Measurements from ENCODE around the gene SPDYE1.
A peak's percentile ranks its signal among the peaks of the same experiment; 100 is the strongest.
"Not testable (repeated sequence)": the region's sequence is repeated elsewhere in the genome, so short reads cannot be mapped to it uniquely, and the experiment has no call there.

The SPDYE1 gene

DNA sequence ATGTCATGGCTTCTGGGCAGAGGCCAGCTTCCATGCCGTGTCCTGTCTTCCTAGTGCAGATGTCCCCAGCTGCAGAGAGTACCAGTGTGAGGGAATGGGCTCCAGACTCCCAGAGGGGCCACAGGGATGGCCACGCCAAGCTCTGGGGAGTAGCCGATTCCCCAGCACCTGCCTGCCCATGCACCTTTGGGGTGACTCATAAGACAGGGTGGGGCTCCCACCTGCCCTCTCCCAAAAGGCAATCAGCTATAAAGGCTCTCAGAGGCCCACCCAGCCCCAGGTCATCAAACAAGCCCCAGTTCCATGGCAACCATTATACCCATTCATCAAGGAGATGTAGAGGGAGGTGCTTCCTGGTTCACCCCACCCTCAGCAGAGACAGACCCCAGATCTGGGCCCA is at the start of gene SPDYE1:
SPDYE1 (plus strand) TSS at position 366 of the 400 bp plus-strand sequence. CDS start 2,053 bp downstream, outside the sequence.
- not testable (repeated sequence) for DNase-seq

GRCh38 chr7:43952028-43952427 is 45.7 kb upstream of the SPDYE1 start:
- DNase-seq = no peak

GRCh38 chr7:43953071-43953470 is 44.6 kb upstream of the SPDYE1 start:
- no peak for DNase-seq

DNA sequence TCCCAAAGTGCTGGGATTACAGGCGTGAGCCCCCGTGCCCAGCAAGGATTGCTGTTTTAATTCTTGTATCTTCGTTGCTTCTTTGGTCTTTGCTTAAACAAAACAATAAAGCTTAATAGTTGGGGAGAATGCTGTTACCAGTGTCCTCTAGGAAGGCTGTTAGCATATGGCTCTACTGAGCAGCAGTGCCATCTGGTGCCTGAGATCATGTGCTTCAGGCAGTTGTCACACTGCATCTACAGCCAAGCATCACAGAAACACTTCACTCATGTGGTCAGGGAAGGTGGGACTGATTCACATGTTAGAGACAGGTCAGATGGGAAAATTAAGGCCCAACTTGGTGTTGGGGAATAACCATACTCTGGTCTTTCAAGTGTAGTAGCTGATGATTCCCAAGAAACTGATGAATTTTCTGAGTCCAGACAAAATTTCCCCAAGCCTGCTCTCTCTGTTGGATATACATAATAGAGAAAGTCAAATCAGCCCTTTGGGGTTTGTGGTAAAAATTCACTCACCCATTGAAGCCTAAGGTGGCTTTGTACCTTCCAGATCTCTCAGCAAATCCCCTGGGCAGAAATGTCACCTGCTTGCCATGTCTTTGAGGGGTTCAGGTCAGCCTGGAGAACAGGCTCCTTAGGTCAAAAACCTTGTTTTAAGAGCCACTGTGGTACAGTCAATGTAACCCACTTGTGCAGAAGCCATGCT is 43.0 kb upstream of the SPDYE1 start:
- DNase-seq = peak; percentile 89

- no peak for DNase-seq
Observed at GRCh38 chr7:43956027-43956426, 41.7 kb upstream of the SPDYE1 start.

DNA sequence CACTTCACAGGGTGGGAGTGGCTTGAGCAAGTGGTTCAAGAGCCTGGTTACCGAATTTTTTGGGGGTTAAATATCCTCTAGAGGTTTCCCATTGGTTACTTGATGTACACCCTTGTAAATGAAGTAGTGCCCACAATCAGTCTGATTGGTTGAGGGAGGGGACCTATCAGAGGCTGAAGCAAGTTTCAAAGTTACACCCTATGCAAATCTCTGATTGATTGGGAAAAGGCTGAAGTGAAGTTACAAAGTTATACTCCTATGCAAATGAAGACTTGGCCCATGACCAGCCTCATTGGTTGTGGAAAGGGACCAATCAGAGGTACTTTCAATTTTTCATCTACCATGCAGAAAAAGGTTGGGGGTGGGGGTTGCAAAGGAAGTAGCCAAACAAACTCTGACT is 36.8 kb upstream of the SPDYE1 start:
- no peak for DNase-seq

DNA sequence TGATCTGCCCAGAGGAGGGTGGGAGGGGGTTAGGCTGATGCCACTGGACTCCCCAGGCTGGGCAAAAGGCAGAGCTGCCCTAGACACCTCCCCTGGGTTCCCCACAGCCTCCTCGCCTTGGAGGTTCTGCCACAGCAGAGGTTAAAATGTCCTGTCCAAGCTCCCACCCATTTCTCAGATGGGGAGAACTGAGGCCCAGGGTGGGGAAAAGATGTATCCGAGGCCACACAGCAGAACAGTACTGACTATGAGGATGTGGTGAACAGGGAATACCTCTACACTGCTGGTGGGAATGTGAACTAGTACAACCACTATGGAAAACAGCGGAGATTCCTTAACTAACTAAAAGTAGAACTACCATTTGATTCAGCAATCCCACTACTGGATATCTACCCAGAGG is 31.3 kb upstream of the SPDYE1 start:
- DNase-seq = not testable (repeated sequence)

DNA sequence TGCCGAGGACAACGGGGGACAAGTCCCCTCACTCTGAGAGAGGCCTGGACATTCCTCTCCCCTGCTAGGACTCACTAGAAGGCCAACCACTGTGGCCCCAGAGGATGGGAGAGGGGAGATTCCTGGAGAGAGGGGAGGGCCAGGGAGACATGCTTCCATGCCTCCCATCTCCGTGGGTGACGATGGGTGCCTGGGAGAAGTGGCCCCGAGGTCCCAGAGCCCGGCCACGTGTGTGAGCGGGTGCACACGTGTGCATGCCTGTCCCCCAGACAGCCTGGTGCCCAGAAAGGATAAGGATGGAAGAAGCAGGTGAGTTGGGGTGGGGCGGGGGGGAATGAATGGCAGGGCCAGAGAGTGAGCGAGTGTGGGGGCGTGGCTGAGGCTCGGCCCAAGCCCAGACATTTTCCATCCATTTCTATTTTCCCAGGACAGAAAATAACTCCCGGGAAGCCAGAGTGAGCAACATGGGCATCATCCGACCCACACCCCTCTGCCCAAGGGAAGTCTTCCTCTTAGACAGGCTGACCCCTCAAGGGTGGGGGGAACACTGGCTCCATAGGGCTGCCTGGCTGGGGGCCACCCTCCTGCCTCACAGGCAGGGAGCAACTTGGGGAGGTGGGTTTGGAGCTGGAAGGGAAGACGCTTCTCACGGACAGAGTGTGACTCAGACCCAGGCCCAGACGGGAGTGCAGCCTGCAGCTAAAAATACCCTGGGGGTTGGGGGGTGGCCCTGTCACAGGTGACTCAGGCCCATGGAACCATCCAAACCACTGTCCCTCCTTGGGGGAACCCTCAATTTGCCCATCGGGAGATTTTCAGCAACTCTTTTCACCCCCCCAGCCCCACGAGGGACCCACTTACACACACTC is 29.3 kb upstream of the SPDYE1 start:
- DNase-seq = not testable (repeated sequence)

- DNase-seq = not testable (repeated sequence)
Observed at GRCh38 chr7:43969586-43969985, 28.1 kb upstream of the SPDYE1 start.

DNA sequence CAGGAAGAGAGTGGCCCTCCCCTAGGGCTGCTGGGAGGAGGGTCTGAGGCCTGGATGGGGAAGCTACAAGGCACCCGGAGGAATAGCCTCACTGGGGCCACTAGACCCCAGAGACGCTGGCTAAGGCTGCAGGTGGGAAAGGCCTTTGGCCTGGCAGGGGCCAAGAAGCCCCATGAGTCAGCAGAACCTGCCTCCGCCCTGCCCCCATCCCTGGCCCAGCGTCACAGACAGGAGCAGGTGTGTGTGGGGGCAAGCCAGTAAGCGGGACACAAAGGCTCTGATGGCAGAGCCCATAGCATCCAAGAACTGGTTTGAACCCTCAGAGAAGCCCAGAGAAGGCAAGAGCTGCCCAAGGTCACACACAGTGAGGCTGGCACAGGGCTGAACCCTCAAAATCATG is 27.0 kb upstream of the SPDYE1 start:
- not testable (repeated sequence) for DNase-seq

GRCh38 chr7:43974033-43974573 is 23.6 kb upstream of the SPDYE1 start:
- DNase-seq = not testable (repeated sequence)

DNA sequence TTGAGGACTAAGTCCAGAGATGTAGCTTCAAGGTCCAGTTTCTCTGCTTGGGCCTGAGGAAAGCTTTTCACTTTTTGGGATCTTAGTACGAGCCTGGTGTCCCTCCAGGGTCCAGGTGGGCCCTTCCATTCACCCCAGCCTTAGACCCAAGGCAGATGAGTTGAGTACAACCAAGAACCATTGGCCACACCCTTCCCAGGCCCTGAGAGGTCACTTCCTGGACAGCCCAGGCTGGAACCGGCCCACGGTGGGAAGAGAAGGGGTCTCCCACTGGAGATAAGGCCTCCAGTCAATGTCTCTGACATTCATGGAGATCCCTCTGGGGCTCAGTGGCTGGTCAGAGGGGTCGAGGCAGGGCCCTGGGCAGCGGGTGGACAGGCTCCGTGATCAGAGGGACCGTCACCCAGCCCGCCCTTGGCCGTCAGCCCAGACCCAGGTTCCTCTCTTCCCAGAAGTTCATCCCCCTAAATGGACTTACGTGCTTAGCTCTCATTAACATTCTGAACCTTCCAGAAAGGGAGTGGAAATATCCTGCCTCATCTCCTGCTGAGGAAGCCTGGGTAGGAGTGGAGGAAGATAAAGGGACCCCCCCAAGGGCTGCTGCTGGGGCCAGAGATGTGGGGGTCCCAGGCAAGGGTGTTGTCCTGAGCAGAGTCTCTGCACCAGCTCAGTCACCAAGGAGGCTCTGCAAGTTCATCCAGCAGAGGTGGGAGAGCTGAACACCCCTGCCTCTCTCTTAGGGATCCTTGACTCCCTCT is 22.8 kb upstream of the SPDYE1 start:
- DNase-seq = not testable (repeated sequence)

DNA sequence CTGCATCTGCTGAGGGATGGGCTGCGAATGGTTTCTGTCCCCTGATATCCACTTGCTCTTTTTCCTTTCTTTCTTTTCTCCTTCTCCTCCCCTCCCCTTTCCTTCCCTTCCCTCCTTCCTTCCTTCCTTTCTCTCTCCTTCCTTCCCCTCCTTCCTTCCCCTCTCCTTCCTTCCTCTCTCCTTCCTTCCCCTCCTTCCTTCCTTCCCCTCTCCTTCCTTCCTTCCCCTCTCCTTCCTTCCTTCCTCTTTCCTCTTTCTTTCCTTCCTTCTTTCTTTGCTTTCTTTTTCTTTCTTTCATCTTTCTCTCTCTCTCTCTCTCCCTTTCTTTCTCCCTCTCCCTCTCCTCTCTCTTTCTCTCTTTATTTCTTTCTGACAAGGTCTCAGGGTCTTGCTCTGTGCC is 20.2 kb upstream of the SPDYE1 start:
- DNase-seq = no peak

GRCh38 chr7:43978102-43978501 is 19.6 kb upstream of the SPDYE1 start:
- not testable (repeated sequence) for DNase-seq

- DNase-seq = not testable (repeated sequence)
Observed at GRCh38 chr7:43982848-43983247, 14.8 kb upstream of the SPDYE1 start.

DNA sequence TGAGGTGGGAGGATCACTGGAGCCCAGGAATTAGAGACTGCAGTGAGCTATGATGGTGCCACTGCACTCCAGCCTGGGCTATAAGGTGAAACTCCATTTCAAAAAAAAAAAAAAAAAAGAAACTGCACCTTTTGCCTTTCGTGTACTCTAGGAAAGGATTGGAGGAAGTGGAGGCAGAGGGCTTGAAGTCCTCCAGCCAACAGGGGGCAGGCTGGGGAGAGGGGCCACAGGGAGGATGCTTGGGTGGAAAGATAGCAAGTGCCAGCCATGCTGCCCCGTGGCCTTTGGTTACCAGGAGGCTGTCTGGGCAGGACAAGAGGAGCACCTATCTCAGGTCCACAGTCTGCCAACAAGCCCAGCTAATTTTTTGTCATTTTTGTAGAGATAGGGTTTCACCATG is 14.0 kb upstream of the SPDYE1 start:
- DNase-seq = not testable (repeated sequence)

DNA sequence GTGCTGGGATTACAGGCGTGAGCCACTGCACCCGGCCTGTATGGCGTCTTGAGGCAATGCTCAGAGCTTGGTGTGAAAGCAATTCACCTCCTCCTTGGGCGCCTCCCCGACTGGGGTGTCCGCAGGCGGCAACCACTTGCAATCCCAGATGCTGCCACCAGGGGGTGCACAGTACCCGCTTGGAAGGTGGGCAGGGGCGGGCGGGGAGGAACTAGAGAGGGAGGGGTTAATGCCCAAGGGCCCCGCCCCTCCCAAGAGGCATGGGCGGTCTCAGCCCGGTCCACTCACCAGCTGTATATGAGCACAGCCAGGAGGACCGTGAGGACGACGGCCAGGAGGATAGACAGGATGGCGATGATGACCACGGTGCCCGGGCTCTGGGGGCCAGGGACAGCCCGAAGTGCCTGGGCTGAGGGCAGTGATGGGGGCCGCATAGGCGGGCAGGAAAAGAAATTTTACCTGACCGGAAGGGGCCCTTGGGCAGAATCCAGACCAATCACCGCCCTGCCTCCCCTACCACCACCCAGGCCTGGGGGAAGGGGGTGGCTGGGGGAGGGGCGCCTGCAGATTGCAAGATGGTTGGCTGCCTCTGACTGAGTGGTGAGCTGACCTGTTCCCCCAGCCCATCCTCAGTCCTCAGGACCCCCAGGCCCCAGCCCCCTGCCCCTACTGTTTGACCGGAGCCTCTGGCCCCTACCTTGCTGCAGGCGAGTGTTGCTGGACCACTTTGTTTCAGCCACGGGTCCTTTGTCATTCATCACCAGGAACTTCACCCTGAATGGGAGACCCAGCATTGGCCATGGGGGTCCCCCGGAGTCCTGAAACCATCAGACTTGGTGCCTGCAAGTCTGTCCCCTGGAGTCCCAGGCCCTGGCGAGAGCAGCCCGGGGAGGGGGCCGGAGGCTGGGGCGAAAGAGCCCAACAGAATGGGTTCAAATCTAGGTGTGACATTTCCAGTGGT is 11.5 kb upstream of the SPDYE1 start:
- peak; percentile 70 for DNase-seq

- DNase-seq = not testable (repeated sequence)
Observed at GRCh38 chr7:43987476-43987875, 10.2 kb upstream of the SPDYE1 start.

GRCh38 chr7:43990011-43990585 is 7.6 kb upstream of the SPDYE1 start:
- not testable (repeated sequence) for DNase-seq

GRCh38 chr7:43990829-43991228 is 6.9 kb upstream of the SPDYE1 start:
- not testable (repeated sequence) for DNase-seq

- DNase-seq = peak; percentile 69
Observed at GRCh38 chr7:43992896-43993295, 4.8 kb upstream of the SPDYE1 start.

Data from NCI-H82 (cell line).